HepG2 (cell line): ENCODE results near the gene SMYD5. TPM values are rescaled to one million over a fixed set of nuclear protein-coding genes. Genes with fewer than 3 reads are reported as not detected.
A peak's percentile ranks its signal among the peaks of the same experiment; 100 is the strongest.

ENCODE experiments used
- CREB3 ChIP-seq: sonication (generic); formaldehyde crosslinking; IDR thresholded peaks from 2 replicates; pipeline ENCODE4 v1.5.0; 2020; ENCODE audit warnings: missing genetic modification reagents
- DBP ChIP-seq: sonication (generic); formaldehyde crosslinking; IDR thresholded peaks from 2 replicates; pipeline ENCODE4 v1.4.0; 2020; ENCODE audit warnings: missing genetic modification reagents; ENCODE audit errors: not compliant biosample characterization
- KLF16 ChIP-seq, 2 experiments: sonication (generic) in 1 of 2; formaldehyde crosslinking in 1 of 2; IDR thresholded peaks; 2 replicates each; pipeline versions ENCODE4 v1.6.1 to v1.8.0; 2016 to 2023; ENCODE audit warnings: missing genetic modification reagents in 2 of 2, missing compliant biosample characterization in 1 of 2
- SRY ChIP-seq: sonication (generic); formaldehyde crosslinking; IDR thresholded peaks from 2 replicates; pipeline ENCODE4 v1.8.0; 2022; ENCODE audit warnings: mild to moderate bottlenecking, missing genetic modification reagents
- TBX2 ChIP-seq: sonication (generic); formaldehyde crosslinking; IDR thresholded peaks from 2 replicates; pipeline ENCODE4 v1.5.0; 2020; ENCODE audit warnings: missing genetic modification reagents, mild to moderate bottlenecking, borderline replicate concordance
- YEATS2 ChIP-seq: sonication (generic); formaldehyde crosslinking; IDR thresholded peaks from 2 replicates; pipeline ENCODE4 v1.4.0; 2020; ENCODE audit warnings: missing genetic modification reagents, borderline replicate concordance
- ZBTB26 ChIP-seq: IDR thresholded peaks from 2 replicates; pipeline ENCODE4 v1.6.1; 2016; ENCODE audit warnings: missing compliant biosample characterization, missing genetic modification reagents, borderline replicate concordance
- ZNF510 ChIP-seq: sonication (generic); formaldehyde crosslinking; IDR thresholded peaks from 2 replicates; pipeline ENCODE4 v1.4.0; 2020; ENCODE audit warnings: low read depth, mild to moderate bottlenecking, missing genetic modification reagents
- ZNF652 ChIP-seq: IDR thresholded peaks from 2 replicates; pipeline ENCODE4 v1.6.1; 2016; ENCODE audit warnings: low read depth, borderline replicate concordance
- ZSCAN21 ChIP-seq: sonication (generic); formaldehyde crosslinking; IDR thresholded peaks from 2 replicates; pipeline ENCODE4 v1.8.0; 2022; ENCODE audit warnings: mild to moderate bottlenecking, missing genetic modification reagents, moderate library complexity, borderline replicate concordance
- polyA plus RNA-seq, 8 experiments: library from polyadenylated mRNA; depleted of rRNA in 3 of 8; stranded (reverse) in 7 of 8; unstranded in 1 of 8; fragments of >200 nt; fragmentation: Illumina TruSeq in 4 of 8; extraction: Trizol in 4 of 8; gene quantifications; 2 replicates each; pipeline versions ENCODE4 v1.2.1 to v1.2.3, GENCODE V29; 2011 to 2016; ENCODE audit warnings: low read depth in 4 of 8, missing spikeins in 1 of 8, mixed read lengths in 1 of 8; ENCODE audit not compliant: insufficient read depth in 1 of 8
- total RNA-seq, 5 experiments: library from RNA; depleted of rRNA; stranded (reverse); fragments of >200 nt; fragmentation: Illumina TruSeq; extraction: Trizol; gene quantifications; 2 replicates each; pipeline ENCODE4 v1.2.3, GENCODE V29; 2016; ENCODE audit warnings: low read depth in 1 of 5
- TF ChIP-seq, protein P1 (sequence below): sonication (generic); formaldehyde crosslinking; IDR thresholded peaks from 2 replicates; pipeline ENCODE4; 2020; ENCODE audit warnings: missing genetic modification reagents, mild to moderate bottlenecking, borderline replicate concordance
- TF ChIP-seq, protein P2 (sequence below), 2 experiments: fragments of 450-650 bp in 1 of 2; sonication (generic) in 1 of 2; formaldehyde crosslinking; IDR thresholded peaks; 2 replicates each; pipeline versions ENCODE4 v1.5.0 to v1.8.0; 2020 to 2022; ENCODE audit warnings: mild to moderate bottlenecking in 1 of 2, missing genetic modification reagents in 1 of 2
- TF ChIP-seq, protein P3 (sequence below): sonication (generic); formaldehyde crosslinking; IDR thresholded peaks from 2 replicates; pipeline ENCODE4 v1.8.1; 2022; ENCODE audit warnings: mild to moderate bottlenecking, missing genetic modification reagents
- TF ChIP-seq, protein P4 (sequence below): sonication (generic); formaldehyde crosslinking; IDR thresholded peaks from 2 replicates; pipeline ENCODE4 v1.5.0; 2020; ENCODE audit warnings: mild to moderate bottlenecking, missing genetic modification reagents

The SMYD5 gene
- total and polyA plus RNA-seq, 2 of the 13 experiments (the other 11 are each of a cell fraction or from before 2014, with no cell fraction given): 55.8 to 70.4 TPM

- TF ChIP-seq TBX2 (CRISPR knock-in tag): peak; percentile 70; the same call in 1 of the 2 replicates
- no peak for TF ChIP-seq ZNF652 (CRISPR knock-in tag)
- TF ChIP-seq ZBTB26 (CRISPR knock-in tag): no peak; the same call in 1 of the 2 replicates
- peak; percentile 79; the same call in 1 of the 2 replicates for TF ChIP-seq ZNF510 (CRISPR knock-in tag)
- TF ChIP-seq YEATS2 (CRISPR knock-in tag): 0 out of 2 replicates have a peak, but pooled peaks have one; percentile 37
- TF ChIP-seq CREB3 (CRISPR knock-in tag): 0 out of 2 replicates have a peak, but pooled peaks have one; percentile 25
- TF ChIP-seq, protein P1, sequence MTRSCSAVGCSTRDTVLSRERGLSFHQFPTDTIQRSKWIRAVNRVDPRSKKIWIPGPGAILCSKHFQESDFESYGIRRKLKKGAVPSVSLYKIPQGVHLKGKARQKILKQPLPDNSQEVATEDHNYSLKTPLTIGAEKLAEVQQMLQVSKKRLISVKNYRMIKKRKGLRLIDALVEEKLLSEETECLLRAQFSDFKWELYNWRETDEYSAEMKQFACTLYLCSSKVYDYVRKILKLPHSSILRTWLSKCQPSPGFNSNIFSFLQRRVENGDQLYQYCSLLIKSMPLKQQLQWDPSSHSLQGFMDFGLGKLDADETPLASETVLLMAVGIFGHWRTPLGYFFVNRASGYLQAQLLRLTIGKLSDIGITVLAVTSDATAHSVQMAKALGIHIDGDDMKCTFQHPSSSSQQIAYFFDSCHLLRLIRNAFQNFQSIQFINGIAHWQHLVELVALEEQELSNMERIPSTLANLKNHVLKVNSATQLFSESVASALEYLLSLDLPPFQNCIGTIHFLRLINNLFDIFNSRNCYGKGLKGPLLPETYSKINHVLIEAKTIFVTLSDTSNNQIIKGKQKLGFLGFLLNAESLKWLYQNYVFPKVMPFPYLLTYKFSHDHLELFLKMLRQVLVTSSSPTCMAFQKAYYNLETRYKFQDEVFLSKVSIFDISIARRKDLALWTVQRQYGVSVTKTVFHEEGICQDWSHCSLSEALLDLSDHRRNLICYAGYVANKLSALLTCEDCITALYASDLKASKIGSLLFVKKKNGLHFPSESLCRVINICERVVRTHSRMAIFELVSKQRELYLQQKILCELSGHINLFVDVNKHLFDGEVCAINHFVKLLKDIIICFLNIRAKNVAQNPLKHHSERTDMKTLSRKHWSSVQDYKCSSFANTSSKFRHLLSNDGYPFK (CRISPR knock-in tag): peak; percentile 91
- peak; percentile 87; the same call in 1 of the 2 replicates for TF ChIP-seq ZSCAN21 (CRISPR knock-in tag)
- TF ChIP-seq DBP: peak; percentile 53
- TF ChIP-seq SRY (CRISPR knock-in tag): peak; percentile 80
- TF ChIP-seq, protein P2, sequence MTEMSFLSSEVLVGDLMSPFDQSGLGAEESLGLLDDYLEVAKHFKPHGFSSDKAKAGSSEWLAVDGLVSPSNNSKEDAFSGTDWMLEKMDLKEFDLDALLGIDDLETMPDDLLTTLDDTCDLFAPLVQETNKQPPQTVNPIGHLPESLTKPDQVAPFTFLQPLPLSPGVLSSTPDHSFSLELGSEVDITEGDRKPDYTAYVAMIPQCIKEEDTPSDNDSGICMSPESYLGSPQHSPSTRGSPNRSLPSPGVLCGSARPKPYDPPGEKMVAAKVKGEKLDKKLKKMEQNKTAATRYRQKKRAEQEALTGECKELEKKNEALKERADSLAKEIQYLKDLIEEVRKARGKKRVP (CRISPR knock-in tag; IDR thresholded peaks at IDR 0.05): no peak
- TF ChIP-seq, protein P3, sequence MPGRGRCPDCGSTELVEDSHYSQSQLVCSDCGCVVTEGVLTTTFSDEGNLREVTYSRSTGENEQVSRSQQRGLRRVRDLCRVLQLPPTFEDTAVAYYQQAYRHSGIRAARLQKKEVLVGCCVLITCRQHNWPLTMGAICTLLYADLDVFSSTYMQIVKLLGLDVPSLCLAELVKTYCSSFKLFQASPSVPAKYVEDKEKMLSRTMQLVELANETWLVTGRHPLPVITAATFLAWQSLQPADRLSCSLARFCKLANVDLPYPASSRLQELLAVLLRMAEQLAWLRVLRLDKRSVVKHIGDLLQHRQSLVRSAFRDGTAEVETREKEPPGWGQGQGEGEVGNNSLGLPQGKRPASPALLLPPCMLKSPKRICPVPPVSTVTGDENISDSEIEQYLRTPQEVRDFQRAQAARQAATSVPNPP (CRISPR knock-in tag): no peak
- no peak; a peak in 1 of 4 replicates for TF ChIP-seq KLF16 (CRISPR knock-in tag; IDR thresholded peaks at IDR 0.05)
- TF ChIP-seq, protein P4, sequence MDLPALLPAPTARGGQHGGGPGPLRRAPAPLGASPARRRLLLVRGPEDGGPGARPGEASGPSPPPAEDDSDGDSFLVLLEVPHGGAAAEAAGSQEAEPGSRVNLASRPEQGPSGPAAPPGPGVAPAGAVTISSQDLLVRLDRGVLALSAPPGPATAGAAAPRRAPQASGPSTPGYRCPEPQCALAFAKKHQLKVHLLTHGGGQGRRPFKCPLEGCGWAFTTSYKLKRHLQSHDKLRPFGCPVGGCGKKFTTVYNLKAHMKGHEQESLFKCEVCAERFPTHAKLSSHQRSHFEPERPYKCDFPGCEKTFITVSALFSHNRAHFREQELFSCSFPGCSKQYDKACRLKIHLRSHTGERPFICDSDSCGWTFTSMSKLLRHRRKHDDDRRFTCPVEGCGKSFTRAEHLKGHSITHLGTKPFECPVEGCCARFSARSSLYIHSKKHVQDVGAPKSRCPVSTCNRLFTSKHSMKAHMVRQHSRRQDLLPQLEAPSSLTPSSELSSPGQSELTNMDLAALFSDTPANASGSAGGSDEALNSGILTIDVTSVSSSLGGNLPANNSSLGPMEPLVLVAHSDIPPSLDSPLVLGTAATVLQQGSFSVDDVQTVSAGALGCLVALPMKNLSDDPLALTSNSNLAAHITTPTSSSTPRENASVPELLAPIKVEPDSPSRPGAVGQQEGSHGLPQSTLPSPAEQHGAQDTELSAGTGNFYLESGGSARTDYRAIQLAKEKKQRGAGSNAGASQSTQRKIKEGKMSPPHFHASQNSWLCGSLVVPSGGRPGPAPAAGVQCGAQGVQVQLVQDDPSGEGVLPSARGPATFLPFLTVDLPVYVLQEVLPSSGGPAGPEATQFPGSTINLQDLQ (CRISPR knock-in tag): peak; percentile 98
These were observed at the start of gene SMYD5 (continued) for GRCh38 chr2:73214120-73215035.
